T47D (cell line): ENCODE measurements around the gene DDX54.
"Not testable (repeated sequence)": the region's sequence is repeated elsewhere in the genome, so short reads cannot be mapped to it uniquely, and the experiment has no call there.

ENCODE experiments used
- DNase-seq, 2 experiments: peaks; one replicate each; pipeline versions ENCODE4 v3.0.0 to v3.0.0-alpha.2; 2011 to 2012; ENCODE audit warnings: low read depth in 1 of 2, low spot score in 1 of 2
- JUND ChIP-seq: IDR thresholded peaks from 2 replicates; pipeline ENCODE4 v1.6.1; 2012; ENCODE audit warnings: low read depth
- in situ Hi-C: cut with HindIII; loops from 2 replicates; pipeline ENCODE4 v1.10.0; 2016; ENCODE audit warnings: low sequenced_read_pairs, low pct_unique_long_range_greater_than_20kb

Gene DDX54

GRCh38 chr12:113208041-113208934 is 23.0 kb upstream of the DDX54 start:
- in situ Hi-C loops = no loop called here
- no peak for DNase-seq
- TF ChIP-seq JUND = no peak

DNA sequence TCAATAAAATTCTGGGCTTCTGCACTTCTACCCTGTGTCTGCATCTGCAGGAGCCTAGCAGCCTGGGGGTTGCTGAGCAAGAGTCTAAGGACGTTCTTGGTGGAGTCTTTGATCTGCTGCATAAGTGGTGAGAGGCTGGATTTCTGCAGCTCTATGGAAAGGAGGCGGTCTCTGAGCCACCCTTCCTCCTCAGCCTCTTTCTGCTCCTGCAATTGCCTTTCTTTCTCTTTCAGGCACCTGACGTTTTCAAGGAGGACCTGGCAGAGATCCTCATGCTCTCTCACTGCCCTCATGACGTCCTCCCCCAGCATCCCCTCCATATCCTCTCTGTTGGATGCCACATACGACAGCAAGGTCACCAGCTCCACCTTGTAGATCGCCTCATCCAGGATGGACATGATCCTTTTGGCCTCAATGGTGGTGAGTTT is 22.3 kb upstream of the DDX54 start:
- DNase-seq = no peak

GRCh38 chr12:113206802-113207201 is 21.5 kb upstream of the DDX54 start:
- DNase-seq, in situ Hi-C loops: not testable (repeated sequence)

More for the DNA sequence above, 22.3 kb upstream of the DDX54 start:
- no peak for TF ChIP-seq JUND
- in situ Hi-C loops = no loop called here

- TF ChIP-seq JUND = no peak
- DNase-seq = no peak
- in situ Hi-C loops = no loop called here
These were observed 19.5 kb upstream of the DDX54 start for GRCh38 chr12:113204804-113205203.

- no peak for DNase-seq
- no peak for TF ChIP-seq JUND
- in situ Hi-C loops = no loop called here
These were observed 18.8 kb upstream of the DDX54 start for GRCh38 chr12:113203852-113204760.

GRCh38 chr12:113202300-113203075 is 17.2 kb upstream of the DDX54 start:
- DNase-seq = no peak
- in situ Hi-C loops = no loop called here
- no peak for TF ChIP-seq JUND

DNA sequence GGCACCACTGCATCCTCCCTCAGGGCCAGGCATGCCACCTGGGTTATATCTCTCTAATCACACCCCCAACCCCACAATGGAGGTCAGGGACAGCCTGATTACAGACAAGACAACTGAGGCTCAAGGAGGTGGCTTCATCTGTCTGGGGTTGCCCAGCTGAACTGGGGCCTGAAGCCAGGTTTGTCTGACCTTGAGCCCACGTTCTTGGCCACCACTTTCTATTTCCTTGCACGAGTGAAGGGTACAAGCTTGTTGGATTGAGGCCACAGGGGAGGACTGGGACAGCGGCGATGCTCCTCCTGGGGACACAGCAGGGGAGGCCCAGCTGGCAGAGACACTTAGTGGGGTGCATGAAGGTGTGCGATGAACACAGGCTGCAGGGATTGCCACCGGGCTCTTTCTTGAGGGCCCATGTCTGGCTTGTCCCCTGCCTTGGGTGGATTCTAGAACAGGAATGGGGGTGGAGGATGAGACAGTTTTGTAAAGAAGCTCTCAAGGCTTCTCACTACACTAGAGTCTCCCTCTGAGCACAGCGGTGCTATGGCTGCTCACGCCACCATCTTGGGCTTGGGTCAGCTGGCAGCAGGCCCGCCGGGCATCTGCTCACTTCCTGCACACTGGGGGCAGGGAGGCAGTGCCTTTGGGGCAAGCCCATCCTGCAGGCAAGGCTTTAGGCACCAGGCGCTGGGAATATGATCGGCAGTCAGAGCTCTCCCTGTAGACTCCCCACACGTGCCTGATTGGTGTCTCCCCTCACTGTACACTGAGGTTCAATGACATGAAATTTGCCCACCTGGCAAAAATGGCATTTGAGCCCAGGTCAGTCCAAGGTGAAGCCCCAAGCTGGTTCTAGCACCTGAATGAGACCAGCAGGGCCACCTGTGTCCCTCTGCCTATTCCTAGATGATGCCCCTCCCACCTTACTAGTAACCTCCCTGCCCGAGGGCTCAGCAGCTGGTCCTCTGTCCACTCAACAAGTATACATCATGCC is 16.2 kb upstream of the DDX54 start:
- in situ Hi-C loops = no loop called here
- no peak for DNase-seq

GRCh38 chr12:113200021-113200797 is 14.9 kb upstream of the DDX54 start:
- in situ Hi-C loops = no loop called here
- TF ChIP-seq JUND = no peak
- no peak for DNase-seq

More for the DNA sequence above, 16.2 kb upstream of the DDX54 start:
- no peak for TF ChIP-seq JUND

DNA sequence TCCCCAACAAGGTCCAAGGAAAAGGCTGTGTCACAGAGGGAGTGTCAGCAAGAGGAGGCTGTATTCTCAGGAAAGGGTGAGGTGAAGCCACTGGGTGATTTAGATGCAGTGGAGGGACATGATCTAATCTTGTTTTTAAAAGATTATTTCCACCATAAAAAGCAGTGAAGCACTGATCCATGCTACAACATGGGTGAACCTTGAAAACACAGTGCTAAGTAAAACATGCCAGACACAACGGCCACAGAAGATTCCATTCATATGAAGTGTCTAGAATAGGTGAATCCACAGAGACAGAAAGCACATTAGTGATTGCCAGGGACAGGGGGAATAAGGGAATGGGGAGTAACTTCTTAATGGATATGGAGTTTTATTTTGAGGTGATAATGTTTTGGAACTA is 13.0 kb upstream of the DDX54 start:
- DNase-seq = no peak
- TF ChIP-seq JUND = no peak
- in situ Hi-C loops = no loop called here

DNA sequence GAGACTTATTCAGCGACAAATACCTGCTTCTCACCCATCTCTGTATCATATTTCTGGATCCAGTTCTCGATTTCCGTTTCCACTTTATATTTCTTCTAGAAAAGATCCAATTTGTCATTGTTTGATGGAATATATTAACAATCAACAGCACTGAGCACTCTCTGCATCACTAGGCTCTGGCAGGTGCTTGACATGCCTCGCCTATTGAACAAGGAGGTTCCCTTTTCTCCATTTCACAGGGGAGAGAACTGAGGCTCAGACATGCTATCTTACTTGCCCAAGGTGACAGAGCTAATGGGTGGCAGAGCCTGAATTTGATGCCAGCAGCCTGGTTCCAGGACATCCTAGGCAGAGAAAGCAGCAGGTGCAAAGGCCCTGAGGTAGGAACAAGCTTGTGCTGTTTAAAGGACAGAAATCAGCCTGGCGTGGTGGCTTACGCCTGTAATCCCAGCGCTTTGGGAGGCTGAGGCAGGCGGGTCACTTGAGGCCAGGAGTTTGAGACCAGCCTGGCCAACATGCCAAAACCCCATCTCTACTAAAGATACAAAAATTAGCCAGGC is 12.3 kb upstream of the DDX54 start:
- no peak for TF ChIP-seq JUND
- no peak for DNase-seq
- in situ Hi-C loops = no loop called here

- in situ Hi-C loops = no loop called here
- no peak for TF ChIP-seq JUND
- DNase-seq = peak; percentile 86 to 91
These were observed 11.7 kb upstream of the DDX54 start for GRCh38 chr12:113196990-113197389.
